Stimulated activated CD8-positive, alpha-beta memory T cell treated with anti-CD3 and anti-CD28 coated beads, Interleukin-4, amount 100 ng/mL, for 1 hour (primary cell): Measurements from ENCODE around the gene TOMT.

Experiments
- DNase-seq, 2 donors: peaks; one replicate each; pipeline ENCODE4 v3.0.0-alpha.2; 2020; ENCODE audit warnings: low read depth in 2 of 2, low spot score in 1 of 2

Gene TOMT

GRCh38 chr11:72085621-72086351 is 19.9 kb upstream of the TOMT start:
- DNase-seq, result no peak

- DNase-seq, result no peak
Observed at GRCh38 chr11:72088076-72088808, 17.5 kb upstream of the TOMT start.

GRCh38 chr11:72091292-72091691 is 14.4 kb upstream of the TOMT start:
- DNase-seq, result peak in 1 of 2 donors; percentile 37

GRCh38 chr11:72098741-72099140 is 7.0 kb upstream of the TOMT start:
- DNase-seq, result no peak

- no peak for DNase-seq
Observed at GRCh38 chr11:72100009-72100408, 5.7 kb upstream of the TOMT start.

GRCh38 chr11:72100462-72100861 is 5.3 kb upstream of the TOMT start:
- DNase-seq, result no peak

GRCh38 chr11:72102162-72102561 is 3.6 kb upstream of the TOMT start:
- no peak for DNase-seq

DNA sequence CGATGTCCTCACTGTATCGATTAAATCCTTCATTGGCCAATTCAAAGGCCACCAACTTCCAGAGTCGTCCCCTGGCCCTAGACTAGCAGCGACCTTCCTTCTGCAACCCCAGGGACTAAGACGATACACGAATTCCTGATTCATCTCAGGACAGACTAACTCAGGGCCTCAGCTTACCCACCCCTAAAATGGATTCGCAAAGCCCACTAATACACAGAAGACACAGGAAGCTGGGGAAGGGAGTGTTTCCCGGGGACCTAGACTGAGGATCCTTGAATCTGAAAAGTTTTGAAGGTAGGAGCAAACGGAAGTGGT is 3.1 kb upstream of the TOMT start:
- DNase-seq, result no peak

GRCh38 chr11:72102946-72103753 is 2.6 kb upstream of the TOMT start, which contains the start of gene LAMTOR1:
Gene LAMTOR1, minus strand, starts transcription at chr11:72103297. Its CDS starts 73 bp downstream, at chr11:72103224.
- peak; percentile 96 to 97 for DNase-seq

GRCh38 chr11:72103754-72104167 is 2.0 kb upstream of the TOMT start:
- DNase-seq, result no peak

DNA sequence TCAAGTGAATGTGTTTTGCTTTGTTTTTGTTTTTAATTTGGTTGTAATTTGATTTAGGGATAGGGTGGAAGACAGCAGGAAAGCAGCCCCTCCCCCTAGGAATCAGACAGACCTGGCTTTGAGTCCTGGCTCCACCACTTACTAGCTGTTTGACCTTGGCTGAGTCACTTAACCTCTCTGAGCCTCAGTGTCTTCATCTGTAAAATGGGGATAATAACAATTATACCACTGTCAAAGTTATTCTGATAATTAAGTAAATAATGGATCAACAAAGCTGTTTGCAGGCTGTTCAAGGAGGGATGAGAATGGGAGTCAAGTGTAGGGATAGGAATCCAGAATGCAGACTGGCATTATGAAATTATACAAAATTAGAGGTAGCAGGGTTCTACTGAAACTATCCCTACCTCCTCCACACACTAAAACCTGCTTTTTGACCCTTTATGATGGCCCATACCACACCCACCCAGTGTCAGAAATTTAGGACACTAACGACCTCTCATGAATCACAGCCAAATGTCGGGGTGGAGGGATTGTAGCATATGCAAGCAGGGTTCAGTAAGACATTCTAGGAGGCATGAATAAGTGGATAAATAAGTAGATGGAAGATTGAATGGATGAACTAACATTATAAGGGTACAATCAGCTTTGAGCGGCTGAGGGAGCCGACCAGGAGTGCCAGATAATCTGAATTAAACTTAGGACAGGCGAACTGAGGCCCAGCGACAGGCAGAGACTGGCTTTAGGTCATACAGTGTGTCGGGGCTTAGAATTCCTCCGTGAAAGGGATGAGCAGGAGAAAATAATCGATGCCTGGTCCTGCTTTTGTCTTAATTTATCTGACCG is 5.8 kb downstream of the TOMT start:
- DNase-seq, result no peak

DNA sequence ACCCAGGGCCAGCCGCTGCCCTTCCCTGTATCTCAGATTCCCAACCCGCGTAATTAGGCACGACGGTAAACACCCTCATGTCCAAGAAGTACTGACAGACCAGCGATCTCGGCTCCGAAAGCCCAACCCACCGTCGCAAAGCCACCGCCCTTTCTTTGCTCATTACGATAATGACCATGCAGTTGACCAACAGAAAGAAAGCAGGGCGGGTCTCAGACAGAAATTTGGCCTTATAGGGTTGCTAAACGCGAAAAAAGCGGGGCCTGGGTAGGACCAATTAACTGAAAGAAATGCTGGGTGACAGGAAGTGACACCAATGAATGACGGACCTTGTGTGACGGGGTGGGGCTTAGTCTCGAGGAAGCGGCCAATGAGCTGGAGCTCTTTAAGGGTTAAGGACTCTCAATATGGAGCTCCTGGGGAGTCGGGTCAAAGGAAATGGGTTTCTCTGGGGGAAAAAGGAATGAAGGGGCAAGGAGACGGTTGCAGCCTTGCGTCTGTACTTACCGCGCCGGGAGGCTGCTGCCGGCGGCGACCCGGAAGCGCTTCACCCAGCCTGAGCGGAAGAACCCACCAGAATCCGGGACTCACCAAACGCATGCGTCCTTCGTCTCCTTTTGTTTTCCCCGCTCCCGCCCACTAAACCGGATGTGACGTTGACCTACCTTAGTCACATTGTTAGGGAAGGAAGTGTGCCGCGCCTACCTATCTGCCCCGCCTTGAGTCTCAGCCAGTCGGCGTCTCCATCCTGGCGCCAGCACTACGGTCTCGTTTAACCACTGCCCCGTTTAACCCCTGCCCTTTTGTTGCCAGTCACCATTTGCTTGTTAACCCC is 6.6 kb downstream of the TOMT start, which contains the start of gene ANAPC15:
Gene ANAPC15, minus strand, starts transcription at position 553 of the 835 bp plus-strand sequence. CDS start 1,419 bp downstream, outside the sequence.
- peak; percentile 96 for DNase-seq

DNA sequence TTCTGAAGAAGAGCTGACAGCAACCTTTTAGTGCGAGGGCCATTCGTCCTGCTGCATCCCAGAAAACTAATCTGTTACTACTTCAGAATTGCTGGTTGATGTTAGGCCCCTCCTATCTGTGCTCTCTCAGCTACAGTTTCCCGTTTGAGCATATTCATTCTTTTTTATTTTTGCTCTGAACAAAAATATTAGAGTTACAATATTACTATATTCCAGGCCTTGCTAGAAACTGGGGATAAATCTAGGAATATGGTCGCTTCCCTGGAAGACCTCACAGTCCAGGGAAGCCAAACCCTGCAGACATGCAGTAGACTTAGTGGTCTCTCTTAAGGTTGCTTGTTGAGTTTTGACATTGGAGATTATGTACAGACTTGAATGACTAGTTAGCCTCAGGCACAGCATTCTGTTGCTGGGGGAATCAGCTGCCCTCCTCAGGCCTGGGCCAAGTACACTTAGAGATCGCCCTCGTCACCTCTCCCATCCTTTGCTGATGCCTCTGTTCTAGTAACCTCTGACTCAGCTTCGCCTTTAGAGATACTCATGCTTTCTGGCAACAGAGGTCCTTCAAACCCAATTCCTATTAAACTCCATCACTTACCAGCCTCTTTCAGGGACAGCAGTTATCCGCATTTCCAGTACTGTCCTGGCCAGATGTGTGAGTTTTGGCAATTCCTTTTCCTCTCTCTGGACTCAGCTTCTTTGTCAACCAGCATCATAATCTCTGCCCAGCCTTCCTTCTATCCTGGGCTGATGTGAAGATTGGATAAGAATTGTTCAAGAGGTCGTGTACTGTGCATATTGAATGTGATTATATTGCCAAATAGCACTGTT is 7.5 kb downstream of the TOMT start:
- DNase-seq, result no peak

GRCh38 chr11:72114570-72114969 is 8.8 kb downstream of the TOMT start:
- no peak for DNase-seq

DNA sequence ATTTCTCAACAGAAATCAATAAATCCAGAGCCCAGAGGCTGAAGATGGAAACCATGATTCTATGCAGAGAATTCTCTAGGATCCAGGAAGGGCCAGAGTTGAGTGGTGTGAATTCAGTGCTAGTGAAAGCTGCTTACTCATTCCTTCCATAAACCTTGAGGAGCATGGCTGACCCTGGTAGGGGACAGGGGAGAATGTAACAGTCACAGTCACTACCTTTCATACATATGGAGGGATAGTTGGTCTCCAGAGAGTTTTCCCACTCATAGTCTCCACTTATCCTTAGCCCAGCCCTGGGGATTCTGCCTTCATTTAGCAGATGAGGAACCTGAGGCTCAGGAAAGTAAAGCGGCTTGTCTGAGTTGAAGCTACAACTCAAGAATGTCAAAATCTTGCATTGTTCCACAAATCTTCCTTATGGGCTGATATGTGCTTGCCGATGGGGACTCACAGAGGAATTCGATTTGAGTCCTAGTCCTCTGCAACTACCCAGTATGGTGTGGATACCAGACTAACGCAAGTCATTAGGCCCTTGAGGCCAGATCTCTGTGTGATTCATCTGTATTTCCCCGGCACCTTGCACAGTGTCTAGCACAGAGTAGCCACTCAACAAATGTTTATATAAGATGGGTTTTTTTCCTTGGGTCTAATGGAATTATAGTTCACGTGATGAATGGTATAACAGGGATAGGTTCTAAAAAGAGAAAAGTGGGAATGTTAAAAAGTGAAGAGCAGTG is 10.5 kb downstream of the TOMT start:
- DNase-seq, result no peak

GRCh38 chr11:72119198-72119597 is 13.5 kb downstream of the TOMT start:
- no peak for DNase-seq

GRCh38 chr11:72120930-72121329 is 15.2 kb downstream of the TOMT start:
- DNase-seq, result no peak

DNA sequence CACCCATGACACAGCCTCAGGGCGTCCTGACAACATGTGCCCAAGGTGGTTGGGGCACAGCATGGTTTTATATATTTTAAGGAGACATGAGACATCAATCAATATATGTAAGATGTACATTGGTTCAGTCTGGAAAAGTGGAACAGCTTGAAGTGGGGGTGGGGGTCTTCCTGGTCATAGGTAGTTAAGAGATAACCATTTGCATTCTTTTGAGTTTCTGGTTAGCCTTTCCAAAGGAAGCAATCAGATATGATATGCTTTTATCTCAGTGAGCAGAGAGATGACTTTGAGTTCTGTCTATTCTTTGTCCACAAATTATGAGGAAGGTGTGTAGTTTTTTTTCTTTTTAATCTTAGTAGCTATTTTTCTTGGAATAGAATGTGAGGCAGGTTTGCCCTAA is 16.9 kb downstream of the TOMT start:
- DNase-seq, result no peak
